ENCODE results near the gene LDAH.

The LDAH gene

DNA sequence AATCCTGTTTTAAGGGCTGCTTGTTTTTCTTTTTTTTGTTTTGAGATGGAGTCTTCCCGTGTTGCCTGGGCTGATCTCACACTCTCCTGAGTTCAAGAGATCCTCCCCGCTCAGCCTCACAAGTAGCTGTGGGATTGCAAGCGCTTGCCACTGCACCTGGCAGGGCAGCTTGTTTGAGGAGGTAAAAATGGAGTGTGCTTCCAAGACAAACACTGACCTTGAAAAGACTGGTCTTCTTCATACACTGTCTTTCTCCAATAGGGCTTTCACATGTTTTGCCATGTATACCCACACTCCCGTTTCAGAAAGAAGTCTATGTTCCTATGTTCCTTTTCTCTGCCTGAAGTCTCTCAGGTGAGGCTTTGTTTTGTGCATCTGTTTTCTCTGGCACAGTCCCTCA, 32.6 kb upstream of the LDAH start:
- H3K4me1 ChIP-seq (ENCODE audit: insufficient read depth, low read length) = no peaks in the 10 kb centered on the region
- H2AFZ ChIP-seq (ENCODE audit: low read depth, low read length) = no peak overlapping the region
- no peaks in the 10 kb centered on the region for H3K36me3 ChIP-seq (ENCODE audit: insufficient read depth, low read length)
- H4K20me1 ChIP-seq (ENCODE audit: insufficient read depth, low read length) = no peaks in the 10 kb centered on the region
- no peaks in the 10 kb centered on the region for H3K9me3 ChIP-seq (ENCODE audit: insufficient read depth, low read length, severe bottlenecking)
- H3K27me3 ChIP-seq (ENCODE audit: insufficient read depth, low read length, poor library complexity) = no peaks in the 10 kb centered on the region
- TF ChIP-seq EZH2 (IDR thresholded peaks at IDR 0.05; ENCODE audit: borderline replicate concordance, low read depth, low read length, severe bottlenecking) = no peak
- TF ChIP-seq, protein P1, sequence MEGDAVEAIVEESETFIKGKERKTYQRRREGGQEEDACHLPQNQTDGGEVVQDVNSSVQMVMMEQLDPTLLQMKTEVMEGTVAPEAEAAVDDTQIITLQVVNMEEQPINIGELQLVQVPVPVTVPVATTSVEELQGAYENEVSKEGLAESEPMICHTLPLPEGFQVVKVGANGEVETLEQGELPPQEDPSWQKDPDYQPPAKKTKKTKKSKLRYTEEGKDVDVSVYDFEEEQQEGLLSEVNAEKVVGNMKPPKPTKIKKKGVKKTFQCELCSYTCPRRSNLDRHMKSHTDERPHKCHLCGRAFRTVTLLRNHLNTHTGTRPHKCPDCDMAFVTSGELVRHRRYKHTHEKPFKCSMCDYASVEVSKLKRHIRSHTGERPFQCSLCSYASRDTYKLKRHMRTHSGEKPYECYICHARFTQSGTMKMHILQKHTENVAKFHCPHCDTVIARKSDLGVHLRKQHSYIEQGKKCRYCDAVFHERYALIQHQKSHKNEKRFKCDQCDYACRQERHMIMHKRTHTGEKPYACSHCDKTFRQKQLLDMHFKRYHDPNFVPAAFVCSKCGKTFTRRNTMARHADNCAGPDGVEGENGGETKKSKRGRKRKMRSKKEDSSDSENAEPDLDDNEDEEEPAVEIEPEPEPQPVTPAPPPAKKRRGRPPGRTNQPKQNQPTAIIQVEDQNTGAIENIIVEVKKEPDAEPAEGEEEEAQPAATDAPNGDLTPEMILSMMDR (IDR thresholded peaks at IDR 0.05; ENCODE audit: borderline replicate concordance, extremely low read depth, low read length, poor library complexity, severe bottlenecking) = no peak
- no peak overlapping the region for H3K4me3 ChIP-seq (ENCODE audit: low read depth in 1 of 2, low read length in 2 of 2)
- H3K4me2 ChIP-seq (ENCODE audit: insufficient read depth, low read length) = no peak overlapping the region
- ATAC-seq (ENCODE audit: insufficient read depth, low read depth) (no peak), DNase-seq (no peak)
- H3K79me2 ChIP-seq (ENCODE audit: insufficient read depth, low read length) = no peaks in the 10 kb centered on the region
- H3K27ac ChIP-seq (ENCODE audit: low read length) = no peak overlapping the region
- H3K9ac ChIP-seq (ENCODE audit: low read depth, low read length) = no peak overlapping the region

DNA sequence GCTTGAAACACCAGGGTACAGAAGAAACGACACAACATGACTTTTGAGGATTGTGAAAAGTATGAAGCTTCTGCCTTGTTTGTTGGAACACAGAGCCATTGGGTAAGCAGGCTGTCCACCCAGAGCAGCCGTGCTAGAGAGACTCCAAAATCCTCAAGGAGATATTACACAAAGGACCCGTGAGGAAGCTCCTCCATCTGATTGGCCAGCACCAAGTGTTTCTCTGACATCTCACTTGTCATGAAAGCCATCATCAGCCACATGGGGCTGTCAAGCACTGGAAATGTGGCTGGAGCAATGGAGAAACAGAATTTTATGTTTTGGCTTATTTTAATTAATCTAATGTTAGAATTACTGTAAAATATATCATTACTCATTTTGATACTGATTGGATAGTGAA, 29.8 kb upstream of the LDAH start:
- no peaks in the 10 kb centered on the region for H3K36me3 ChIP-seq (ENCODE audit: insufficient read depth, low read length)
- DNase-seq = no peak
- no peaks in the 10 kb centered on the region for H3K4me1 ChIP-seq (ENCODE audit: insufficient read depth, low read length)
- H3K9ac ChIP-seq (ENCODE audit: low read depth, low read length) = no peak overlapping the region
- H3K4me3 ChIP-seq (ENCODE audit: low read depth in 1 of 2, low read length in 2 of 2) = no peak overlapping the region
- H4K20me1 ChIP-seq (ENCODE audit: insufficient read depth, low read length) = no peaks in the 10 kb centered on the region
- no peak for ATAC-seq (ENCODE audit: insufficient read depth, low read depth)
- no peaks in the 10 kb centered on the region for H3K9me3 ChIP-seq (ENCODE audit: insufficient read depth, low read length, severe bottlenecking)
- H3K27me3 ChIP-seq (ENCODE audit: insufficient read depth, low read length, poor library complexity) = no peaks in the 10 kb centered on the region
- TF ChIP-seq EZH2 (IDR thresholded peaks at IDR 0.05; ENCODE audit: borderline replicate concordance, low read depth, low read length, severe bottlenecking) = no peak
- TF ChIP-seq, protein P1 (IDR thresholded peaks at IDR 0.05; ENCODE audit: borderline replicate concordance, extremely low read depth, low read length, poor library complexity, severe bottlenecking) = no peak
- H3K79me2 ChIP-seq (ENCODE audit: insufficient read depth, low read length) = no peaks in the 10 kb centered on the region
- H3K4me2 ChIP-seq (ENCODE audit: insufficient read depth, low read length) = no peak overlapping the region
- H3K27ac ChIP-seq (ENCODE audit: low read length) = no peak overlapping the region
- no peak overlapping the region for H2AFZ ChIP-seq (ENCODE audit: low read depth, low read length)

DNA sequence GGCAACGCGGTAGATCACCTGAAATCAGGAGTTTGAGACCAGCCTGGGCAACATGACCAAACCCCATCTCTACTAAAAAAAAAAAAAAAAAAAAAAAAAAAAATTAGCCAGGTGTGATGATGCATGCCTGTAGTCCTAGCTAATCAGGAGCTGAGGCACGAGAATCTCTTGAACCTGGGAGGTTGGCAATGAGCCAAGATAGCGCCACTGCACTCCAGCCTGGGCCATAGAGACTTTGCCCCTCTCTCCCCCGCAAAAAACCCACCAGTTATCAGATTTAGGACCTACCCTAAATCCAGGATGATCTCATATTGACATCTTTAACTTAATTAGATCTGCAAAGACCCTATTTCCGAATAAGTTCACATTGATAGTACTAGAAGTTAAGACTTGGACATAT, 29.2 kb upstream of the LDAH start:
- Histone ChIP-seq H3K9me3 (ENCODE audit: insufficient read depth, low read length, severe bottlenecking) (no peaks in the 10 kb centered on the region), H3K79me2 (ENCODE audit: insufficient read depth, low read length) (no peaks in the 10 kb centered on the region), H4K20me1 (ENCODE audit: insufficient read depth, low read length) (no peaks in the 10 kb centered on the region), H3K27me3 (ENCODE audit: insufficient read depth, low read length, poor library complexity) (no peaks in the 10 kb centered on the region), H3K4me3 (ENCODE audit: low read depth in 1 of 2, low read length in 2 of 2) (no peak overlapping the region), H2AFZ (ENCODE audit: low read depth, low read length) (no peak overlapping the region), H3K4me2 (ENCODE audit: insufficient read depth, low read length) (no peak overlapping the region), H3K4me1 (ENCODE audit: insufficient read depth, low read length) (no peaks in the 10 kb centered on the region), H3K27ac (ENCODE audit: low read length) (no peak overlapping the region), H3K9ac (ENCODE audit: low read depth, low read length) (no peak overlapping the region), H3K36me3 (ENCODE audit: insufficient read depth, low read length) (no peaks in the 10 kb centered on the region)
- TF ChIP-seq, protein P1 (IDR thresholded peaks at IDR 0.05; ENCODE audit: borderline replicate concordance, extremely low read depth, low read length, poor library complexity, severe bottlenecking) = no peak
- no peak for TF ChIP-seq EZH2 (IDR thresholded peaks at IDR 0.05; ENCODE audit: borderline replicate concordance, low read depth, low read length, severe bottlenecking)
- no peak for DNase-seq
- no peak for ATAC-seq (ENCODE audit: insufficient read depth, low read depth)

DNA sequence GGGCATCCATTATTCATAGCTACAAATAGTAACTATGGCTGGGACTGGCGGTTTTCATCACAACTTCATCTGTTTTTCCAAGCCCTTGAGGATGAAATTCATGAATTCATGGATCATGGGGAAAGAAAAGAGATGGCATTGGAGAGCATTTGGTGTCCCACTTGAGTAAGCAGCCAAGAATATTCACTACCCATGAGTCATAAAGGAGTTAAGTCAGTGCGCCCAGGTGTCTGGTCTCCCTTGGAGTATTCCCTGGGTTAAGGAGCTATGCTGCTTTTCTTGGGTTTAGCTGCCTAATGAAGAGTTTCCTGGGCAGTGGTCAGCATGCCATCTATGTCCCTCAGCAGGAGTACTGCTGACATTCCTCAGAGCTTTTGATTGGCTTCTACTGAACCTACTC, 21.3 kb upstream of the LDAH start:
- Histone ChIP-seq H4K20me1 (ENCODE audit: insufficient read depth, low read length) (no peaks in the 10 kb centered on the region), H3K9me3 (ENCODE audit: insufficient read depth, low read length, severe bottlenecking) (no peaks in the 10 kb centered on the region), H3K4me2 (ENCODE audit: insufficient read depth, low read length) (no peak overlapping the region), H2AFZ (ENCODE audit: low read depth, low read length) (no peak overlapping the region), H3K36me3 (ENCODE audit: insufficient read depth, low read length) (no peaks in the 10 kb centered on the region), H3K27ac (ENCODE audit: low read length) (no peak overlapping the region), H3K27me3 (ENCODE audit: insufficient read depth, low read length, poor library complexity) (no peaks in the 10 kb centered on the region), H3K4me3 (ENCODE audit: low read depth in 1 of 2, low read length in 2 of 2) (no peak overlapping the region), H3K9ac (ENCODE audit: low read depth, low read length) (no peak overlapping the region), H3K4me1 (ENCODE audit: insufficient read depth, low read length) (no peaks in the 10 kb centered on the region), H3K79me2 (ENCODE audit: insufficient read depth, low read length) (no peaks in the 10 kb centered on the region)
- no peak for DNase-seq
- TF ChIP-seq, protein P1 (IDR thresholded peaks at IDR 0.05; ENCODE audit: borderline replicate concordance, extremely low read depth, low read length, poor library complexity, severe bottlenecking) = no peak
- no peak for TF ChIP-seq EZH2 (IDR thresholded peaks at IDR 0.05; ENCODE audit: borderline replicate concordance, low read depth, low read length, severe bottlenecking)
- ATAC-seq (ENCODE audit: insufficient read depth, low read depth) = no peak

Data from DND-41 (cell line).